BE2C (cell line): ENCODE results near the gene TEDC2. TPM values are rescaled to one million over a fixed set of nuclear protein-coding genes. Genes with fewer than 3 reads are reported as not detected.

Experiments
- DNase-seq: peaks from one replicate; pipeline ENCODE4 v3.0.0-alpha.2; 2020
- H3K27me3 ChIP-seq: fragments of 250-450 bp; sonication (Bioruptor Pico); 2 replicates; pipeline ENCODE4 v1.5.1; 2020; ENCODE audit warnings: mild to moderate bottlenecking
- H3K36me3 ChIP-seq: fragments of 250-450 bp; sonication (Bioruptor Pico); 2 replicates; pipeline ENCODE4 v1.5.1; 2020; ENCODE audit warnings: mild to moderate bottlenecking
- H3K4me1 ChIP-seq: fragments of 250-450 bp; sonication (Bioruptor Pico); 2 replicates; pipeline ENCODE4 v1.5.1; 2020
- H3K4me3 ChIP-seq: 2 replicates; pipeline ENCODE4 v1.5.1; 2011; ENCODE audit warnings: low read depth, low read length
- H3K9me3 ChIP-seq: fragments of 250-450 bp; sonication (Bioruptor Pico); 2 replicates; pipeline ENCODE4 v1.5.1; 2020
- CTCF ChIP-seq: IDR thresholded peaks from 2 replicates; pipeline ENCODE4 v1.5.1; 2012; ENCODE audit warnings: mild to moderate bottlenecking, low read depth, low read length
- polyA plus RNA-seq: library from polyadenylated mRNA; unstranded; fragments of >200 nt; gene quantifications from one replicate; pipeline ENCODE4 v1.2.1, GENCODE V29; 2012; ENCODE audit warnings: low read depth, missing spikeins; ENCODE audit not compliant: insufficient read length, insufficient read depth

The TEDC2 gene
- polyA plus RNA-seq: 13.3 TPM

- TF ChIP-seq CTCF: no peak
- Histone ChIP-seq H3K4me1 (no peaks in the 10 kb centered on the region; the same call in 1 of the 2 replicates), H3K27me3 (no peaks in the 10 kb centered on the region), H3K4me3 (peak within 1 kb of the TSS; percentile 63), H3K36me3 (peaks cover 34% of the 10 kb centered on the region), H3K9me3 (no peaks in the 10 kb centered on the region)
- DNase-seq: peak; percentile 99
These were observed at the start of gene TEDC2 for GRCh38 chr16:2459647-2460390. Gene TEDC2, plus strand, starts transcription at chr16:2460109. Its CDS starts 36 bp downstream, at chr16:2460145.

- no peak for TF ChIP-seq CTCF
- no peaks in the 10 kb centered on the region for H3K27me3 ChIP-seq
- no peak overlapping the region for H3K4me3 ChIP-seq
- 0 out of 2 replicates have a peak, but pooled peaks cover 3% of the 10 kb centered on the region for H3K4me1 ChIP-seq
- H3K9me3 ChIP-seq: no peaks in the 10 kb centered on the region
- H3K36me3 ChIP-seq: no peaks in the 10 kb centered on the region
- no peak for DNase-seq
These were observed 44.8 kb upstream of the TEDC2 start for GRCh38 chr16:2415085-2415484.

- Histone ChIP-seq H3K36me3 (no peaks in the 10 kb centered on the region), H3K4me3 (no peak overlapping the region), H3K9me3 (no peaks in the 10 kb centered on the region), H3K27me3 (no peaks in the 10 kb centered on the region), H3K4me1 (no peaks in the 10 kb centered on the region)
- DNase-seq: no peak
- no peak for TF ChIP-seq CTCF
These were observed 39.9 kb upstream of the TEDC2 start for GRCh38 chr16:2420035-2420434.

- H3K36me3 ChIP-seq: no peaks in the 10 kb centered on the region
- H3K9me3 ChIP-seq: no peaks in the 10 kb centered on the region
- no peak for TF ChIP-seq CTCF
- H3K27me3 ChIP-seq: no peaks in the 10 kb centered on the region
- 0 out of 2 replicates have a peak, but pooled peaks cover 2% of the 10 kb centered on the region for H3K4me1 ChIP-seq
- H3K4me3 ChIP-seq: no peak overlapping the region
- no peak for DNase-seq
These were observed 37.6 kb upstream of the TEDC2 start for GRCh38 chr16:2422123-2422867.

GRCh38 chr16:2424061-2425007, 35.6 kb upstream of the TEDC2 start:
- DNase-seq: no peak
- Histone ChIP-seq H3K9me3 (no peaks in the 10 kb centered on the region), H3K36me3 (no peaks in the 10 kb centered on the region), H3K4me1 (0 out of 2 replicates have a peak, but pooled peaks cover 2% of the 10 kb centered on the region), H3K4me3 (no peak overlapping the region), H3K27me3 (no peaks in the 10 kb centered on the region)
- no peak for TF ChIP-seq CTCF
